ENCODE measurements around the gene CHRD. TPM values are rescaled to one million over a fixed set of nuclear protein-coding genes. Genes with fewer than 3 reads are reported as not detected.

The CHRD gene
- total and polyA plus RNA-seq, 7 experiments from 2014 or later, result not detected

GRCh38 chr3:184388936-184389230 lies 9.0 kb downstream of the CHRD start:
- ATAC-seq, result no peak
- H3K27ac ChIP-seq (ENCODE audit: low read depth, low read length), result no peak overlapping the region
- DNase-seq, result no peak
- Mint-ChIP-seq H3K27ac (no peak overlapping the region), H3K36me3 (no peaks in the 10 kb centered on the region), H3K4me3 (no peak overlapping the region), H3K4me1 (no peaks in the 10 kb centered on the region), H3K27me3 (peaks cover 5 to 33% (median 17%) of the 10 kb centered on the region in 5 donors), H3K9me3 (peaks cover 0 to 1% (median 0%) of the 10 kb centered on the region in 11 donors)
- intact Hi-C loops (cut with micrococcal nuclease), result no loop called here
- H3K4me3 ChIP-seq (ENCODE audit: low read length), result no peak overlapping the region
- H3K4me1 ChIP-seq (ENCODE audit: control insufficient read depth in 2 of 2, insufficient read depth in 2 of 2, low read length in 2 of 2), result no peaks in the 10 kb centered on the region
- no peaks in the 10 kb centered on the region for H3K36me3 ChIP-seq (ENCODE audit: control insufficient read depth in 2 of 3, insufficient read depth in 3 of 3, low read length in 3 of 3)
- ChIA-PET CTCF (interaction anchor here (0.6 kb wide), 1 partner anchor 489 kb away, joined by 3 read pairs; no protein-coding TSS in a partner anchor), POLR2A (no interaction called here)
- no peaks in the 10 kb centered on the region for H3K9me3 ChIP-seq (ENCODE audit: control insufficient read depth in 2 of 3, low read length in 3 of 3)
- H3K27me3 ChIP-seq (ENCODE audit: control insufficient read depth in 2 of 2, insufficient read depth in 2 of 2, low read length in 2 of 2), result no peaks in the 10 kb centered on the region

DNA sequence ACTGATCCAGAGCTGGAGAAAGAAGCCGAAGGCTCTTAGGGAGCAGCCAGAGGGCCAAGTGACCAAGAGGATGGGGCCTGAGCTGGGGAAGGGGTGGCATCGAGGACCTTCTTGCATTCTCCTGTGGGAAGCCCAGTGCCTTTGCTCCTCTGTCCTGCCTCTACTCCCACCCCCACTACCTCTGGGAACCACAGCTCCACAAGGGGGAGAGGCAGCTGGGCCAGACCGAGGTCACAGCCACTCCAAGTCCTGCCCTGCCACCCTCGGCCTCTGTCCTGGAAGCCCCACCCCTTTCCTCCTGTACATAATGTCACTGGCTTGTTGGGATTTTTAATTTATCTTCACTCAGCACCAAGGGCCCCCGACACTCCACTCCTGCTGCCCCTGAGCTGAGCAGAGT lies 9.5 kb downstream of the CHRD start:
- H3K27me3 ChIP-seq (ENCODE audit: control insufficient read depth in 2 of 2, insufficient read depth in 2 of 2, low read length in 2 of 2), result no peaks in the 10 kb centered on the region
- CTCF ChIA-PET, result no interaction called here

DNA sequence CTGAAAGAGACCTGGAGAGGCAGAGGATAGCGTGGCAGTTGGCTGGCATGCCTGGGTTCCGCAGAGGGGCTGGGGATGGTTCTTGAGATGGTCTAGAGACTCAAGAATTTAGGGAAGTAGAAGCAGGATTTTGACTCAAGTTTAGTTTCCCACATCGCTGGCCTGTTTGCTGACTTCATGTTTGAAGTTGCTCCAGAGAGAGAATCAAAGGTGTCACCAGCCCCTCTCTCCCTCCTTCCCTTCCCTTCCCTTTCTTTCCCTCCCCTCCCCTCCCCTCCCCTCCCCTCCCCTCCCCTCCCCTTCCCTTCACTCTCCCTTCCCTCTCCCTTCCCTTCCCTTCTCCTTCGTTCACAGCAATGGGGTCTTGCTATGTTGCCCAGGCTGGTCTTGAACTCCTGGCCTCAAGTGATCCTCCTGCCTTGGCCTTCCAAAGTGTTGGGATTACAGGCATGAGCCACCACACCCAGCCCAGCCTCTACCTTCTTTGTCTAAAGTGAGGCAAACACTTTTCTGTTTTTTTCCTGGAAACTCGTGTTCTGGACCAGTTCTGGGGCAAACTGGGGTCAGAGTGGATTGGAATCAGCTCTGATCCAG lies 10.2 kb downstream of the CHRD start:
- H3K27ac Mint-ChIP-seq, result no peak overlapping the region
- no peaks in the 10 kb centered on the region for H3K4me1 ChIP-seq (ENCODE audit: control insufficient read depth in 2 of 2, insufficient read depth in 2 of 2, low read length in 2 of 2)
- H3K36me3 ChIP-seq (ENCODE audit: control insufficient read depth in 2 of 3, insufficient read depth in 3 of 3, low read length in 3 of 3), result no peaks in the 10 kb centered on the region
- no peaks in the 10 kb centered on the region for H3K27me3 ChIP-seq (ENCODE audit: control insufficient read depth in 2 of 2, insufficient read depth in 2 of 2, low read length in 2 of 2)
- H3K4me3 ChIP-seq (ENCODE audit: low read length), result no peak overlapping the region
- H3K9me3 Mint-ChIP-seq, result peaks cover 0 to 1% (median 0%) of the 10 kb centered on the region in 11 donors
- H3K27ac ChIP-seq (ENCODE audit: low read depth, low read length), result no peak overlapping the region
- no peak overlapping the region for H3K4me3 Mint-ChIP-seq
- ChIA-PET POLR2A (no interaction called here), CTCF (no interaction called here)
- peaks cover 0 to 30% (median 13%) of the 10 kb centered on the region in 5 donors for H3K27me3 Mint-ChIP-seq
- no peaks in the 10 kb centered on the region for H3K9me3 ChIP-seq (ENCODE audit: control insufficient read depth in 2 of 3, low read length in 3 of 3)
- no peak for DNase-seq
- ATAC-seq, result no peak
- H3K4me1 Mint-ChIP-seq, result no peaks in the 10 kb centered on the region
- intact Hi-C loops (cut with micrococcal nuclease), result no loop called here
- no peaks in the 10 kb centered on the region for H3K36me3 Mint-ChIP-seq

More for the DNA sequence above, 9.5 kb downstream of the CHRD start:
- H3K4me1 ChIP-seq (ENCODE audit: control insufficient read depth in 2 of 2, insufficient read depth in 2 of 2, low read length in 2 of 2), result no peaks in the 10 kb centered on the region
- no peaks in the 10 kb centered on the region for H3K4me1 Mint-ChIP-seq
- peaks cover 0 to 1% (median 0%) of the 10 kb centered on the region in 11 donors for H3K9me3 Mint-ChIP-seq
- DNase-seq (no peak), ATAC-seq (no peak)
- H3K36me3 ChIP-seq (ENCODE audit: control insufficient read depth in 2 of 3, insufficient read depth in 3 of 3, low read length in 3 of 3), result no peaks in the 10 kb centered on the region
- no peaks in the 10 kb centered on the region for H3K9me3 ChIP-seq (ENCODE audit: control insufficient read depth in 2 of 3, low read length in 3 of 3)
- H3K36me3 Mint-ChIP-seq, result no peaks in the 10 kb centered on the region
- no peak overlapping the region for H3K4me3 Mint-ChIP-seq
- no peak overlapping the region for H3K27ac Mint-ChIP-seq
- POLR2A ChIA-PET, result no interaction called here
- peaks cover under 1 to 33% (median 13%) of the 10 kb centered on the region in 5 donors for H3K27me3 Mint-ChIP-seq
- intact Hi-C loops (cut with micrococcal nuclease), result no loop called here
- H3K4me3 ChIP-seq (ENCODE audit: low read length), result no peak overlapping the region
- H3K27ac ChIP-seq (ENCODE audit: low read depth, low read length), result no peak overlapping the region

GRCh38 chr3:184391266-184391665 lies 11.4 kb downstream of the CHRD start:
- Mint-ChIP-seq H3K4me1 (no peaks in the 10 kb centered on the region), H3K9me3 (peaks cover 0 to 1% (median 0%) of the 10 kb centered on the region in 11 donors), H3K4me3 (no peak overlapping the region), H3K36me3 (no peaks in the 10 kb centered on the region), H3K27me3 (peaks cover 0 to 22% (median 13%) of the 10 kb centered on the region in 5 donors), H3K27ac (no peak overlapping the region)
- CTCF ChIA-PET, result no interaction called here
- no peaks in the 10 kb centered on the region for H3K9me3 ChIP-seq (ENCODE audit: control insufficient read depth in 2 of 3, low read length in 3 of 3)
- no peaks in the 10 kb centered on the region for H3K4me1 ChIP-seq (ENCODE audit: control insufficient read depth in 2 of 2, insufficient read depth in 2 of 2, low read length in 2 of 2)
- ATAC-seq, result no peak
- H3K36me3 ChIP-seq (ENCODE audit: control insufficient read depth in 2 of 3, insufficient read depth in 3 of 3, low read length in 3 of 3), result no peaks in the 10 kb centered on the region
- intact Hi-C loops (cut with micrococcal nuclease), result no loop called here
- DNase-seq, result no peak
- no peaks in the 10 kb centered on the region for H3K27me3 ChIP-seq (ENCODE audit: control insufficient read depth in 2 of 2, insufficient read depth in 2 of 2, low read length in 2 of 2)
- no peak overlapping the region for H3K27ac ChIP-seq (ENCODE audit: low read depth, low read length)
- H3K4me3 ChIP-seq (ENCODE audit: low read length), result no peak overlapping the region
- POLR2A ChIA-PET, result no interaction called here

GRCh38 chr3:184395320-184395660 lies 15.4 kb downstream of the CHRD start:
- no peaks in the 10 kb centered on the region for H3K27me3 ChIP-seq (ENCODE audit: control insufficient read depth in 2 of 2, insufficient read depth in 2 of 2, low read length in 2 of 2)
- no peak for DNase-seq
- Mint-ChIP-seq H3K36me3 (no peaks in the 10 kb centered on the region), H3K27me3 (peaks cover 6 to 30% (median 13%) of the 10 kb centered on the region in 5 donors), H3K4me3 (no peak overlapping the region), H3K27ac (no peak overlapping the region), H3K9me3 (peaks cover 0 to 1% (median 0%) of the 10 kb centered on the region in 11 donors), H3K4me1 (no peaks in the 10 kb centered on the region)
- intact Hi-C loops (cut with micrococcal nuclease), result no loop called here
- H3K4me3 ChIP-seq (ENCODE audit: low read length), result no peak overlapping the region
- H3K9me3 ChIP-seq (ENCODE audit: control insufficient read depth in 2 of 3, low read length in 3 of 3), result no peaks in the 10 kb centered on the region
- CTCF ChIA-PET, result no interaction called here
- ATAC-seq, result no peak
- no peaks in the 10 kb centered on the region for H3K36me3 ChIP-seq (ENCODE audit: control insufficient read depth in 2 of 3, insufficient read depth in 3 of 3, low read length in 3 of 3)
- H3K4me1 ChIP-seq (ENCODE audit: control insufficient read depth in 2 of 2, insufficient read depth in 2 of 2, low read length in 2 of 2), result no peaks in the 10 kb centered on the region
- POLR2A ChIA-PET, result no interaction called here
- H3K27ac ChIP-seq (ENCODE audit: low read depth, low read length), result no peak overlapping the region

DNA sequence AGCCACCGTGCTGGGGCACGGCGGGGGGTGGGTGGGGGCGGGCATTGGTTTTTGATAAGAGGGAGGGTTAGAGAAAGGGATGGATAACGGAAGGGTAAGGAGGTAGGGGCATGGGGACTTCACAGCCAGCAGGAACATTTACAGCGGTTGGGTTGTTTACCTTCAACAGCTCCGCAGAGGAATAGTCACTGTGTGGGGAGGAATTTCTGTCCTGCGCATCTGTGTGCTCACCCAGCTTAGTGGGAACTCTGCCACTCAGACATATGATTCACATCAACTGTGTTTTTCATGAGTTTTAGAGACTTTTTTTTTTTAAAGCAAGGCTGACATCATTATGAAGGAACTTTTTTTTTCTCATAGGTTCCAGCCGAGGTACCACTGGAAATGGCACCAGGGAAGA lies 19.6 kb downstream of the CHRD start:
- intact Hi-C loops (cut with micrococcal nuclease), result no loop called here
- DNase-seq (no peak), ATAC-seq (no peak)
- no peaks in the 10 kb centered on the region for H3K4me1 ChIP-seq (ENCODE audit: control insufficient read depth in 2 of 2, insufficient read depth in 2 of 2, low read length in 2 of 2)
- H3K9me3 ChIP-seq (ENCODE audit: control insufficient read depth in 2 of 3, low read length in 3 of 3), result no peaks in the 10 kb centered on the region
- H3K27me3 ChIP-seq (ENCODE audit: control insufficient read depth in 2 of 2, insufficient read depth in 2 of 2, low read length in 2 of 2), result no peaks in the 10 kb centered on the region
- Mint-ChIP-seq H3K4me3 (no peak overlapping the region), H3K27ac (no peak overlapping the region), H3K27me3 (peaks cover 21 to 31% (median 22%) of the 10 kb centered on the region in 5 donors), H3K36me3 (no peaks in the 10 kb centered on the region), H3K9me3 (no peaks in the 10 kb centered on the region), H3K4me1 (no peaks in the 10 kb centered on the region)
- CTCF ChIA-PET, result no interaction called here
- POLR2A ChIA-PET, result no interaction called here
- no peak overlapping the region for H3K27ac ChIP-seq (ENCODE audit: low read depth, low read length)
- no peak overlapping the region for H3K4me3 ChIP-seq (ENCODE audit: low read length)
- H3K36me3 ChIP-seq (ENCODE audit: control insufficient read depth in 2 of 3, insufficient read depth in 3 of 3, low read length in 3 of 3), result no peaks in the 10 kb centered on the region

DNA sequence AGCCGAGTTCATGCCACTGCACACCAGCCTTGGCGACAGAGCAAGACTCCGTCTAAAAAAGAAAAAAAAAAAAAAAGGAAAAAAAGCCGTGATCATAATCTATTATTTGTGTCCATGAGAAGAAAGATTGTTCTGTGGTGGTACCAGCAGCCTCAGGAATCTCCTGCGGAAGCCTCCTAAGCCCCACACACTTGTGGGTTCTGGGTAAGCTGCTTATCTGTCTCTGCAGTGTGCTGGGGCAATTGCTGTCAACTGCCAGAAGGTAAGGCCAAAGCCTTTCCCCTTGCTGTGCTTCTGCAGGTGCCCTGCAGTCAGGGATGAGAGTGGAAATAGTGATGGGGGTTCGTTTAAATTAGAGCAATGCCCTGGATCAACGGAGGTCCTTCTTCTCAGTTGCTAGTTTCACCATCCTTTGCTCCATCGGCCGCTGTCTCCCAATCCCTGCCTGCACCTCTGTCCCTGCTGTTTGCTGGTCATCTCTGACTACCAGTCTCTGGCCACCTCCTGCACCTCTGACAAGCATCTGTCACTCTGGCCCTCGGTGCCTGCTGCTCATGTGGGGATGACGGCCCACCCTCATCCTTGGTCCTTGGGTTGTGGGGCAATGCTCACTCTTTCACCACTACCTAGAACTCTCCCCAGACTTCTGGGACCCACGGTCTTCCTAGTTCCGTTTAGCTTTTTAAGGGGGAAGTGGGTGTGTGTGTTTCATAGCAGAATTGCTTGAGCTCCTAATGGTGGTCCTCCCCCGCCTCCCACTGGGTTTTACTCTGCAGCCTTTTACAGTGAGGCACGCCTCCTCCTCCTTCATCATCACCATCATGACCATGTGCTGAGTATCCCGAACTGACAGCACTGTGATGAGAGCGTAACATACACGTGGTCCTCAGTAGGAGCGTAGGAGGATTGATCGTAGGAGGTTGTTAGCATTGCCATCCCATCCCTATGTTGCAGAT lies 25.5 kb downstream of the CHRD start:
- Mint-ChIP-seq H3K4me3 (no peak overlapping the region), H3K4me1 (no peaks in the 10 kb centered on the region), H3K36me3 (no peaks in the 10 kb centered on the region), H3K27ac (no peak overlapping the region), H3K27me3 (peaks cover 10 to 25% (median 15%) of the 10 kb centered on the region in 5 donors), H3K9me3 (peaks cover 0 to 2% (median 0%) of the 10 kb centered on the region in 11 donors)
- no peaks in the 10 kb centered on the region for H3K9me3 ChIP-seq (ENCODE audit: control insufficient read depth in 2 of 3, low read length in 3 of 3)
- ChIA-PET POLR2A (interaction anchor here (0.6 kb wide), 1 partner anchor 197 kb away, joined by 3 read pairs; no protein-coding TSS in a partner anchor), CTCF (no interaction called here)
- no peaks in the 10 kb centered on the region for H3K36me3 ChIP-seq (ENCODE audit: control insufficient read depth in 2 of 3, insufficient read depth in 3 of 3, low read length in 3 of 3)
- intact Hi-C loops (cut with micrococcal nuclease), result no loop called here
- H3K4me1 ChIP-seq (ENCODE audit: control insufficient read depth in 2 of 2, insufficient read depth in 2 of 2, low read length in 2 of 2), result no peaks in the 10 kb centered on the region
- H3K27me3 ChIP-seq (ENCODE audit: control insufficient read depth in 2 of 2, insufficient read depth in 2 of 2, low read length in 2 of 2), result no peaks in the 10 kb centered on the region
- no peak for ATAC-seq
- H3K4me3 ChIP-seq (ENCODE audit: low read length), result no peak overlapping the region
- no peak overlapping the region for H3K27ac ChIP-seq (ENCODE audit: low read depth, low read length)
- DNase-seq, result no peak
